Measurements from ENCODE around the gene FHDC1.

FHDC1 gene

GRCh38 chr4:152996111-152996571 is 60.0 kb downstream of the FHDC1 start:
- no peak overlapping the region for H3K4me2 ChIP-seq
- H3K4me1 ChIP-seq (ENCODE audit: low read depth, poor library complexity, severe bottlenecking) = no peaks in the 10 kb centered on the region

GRCh38 chr4:152996672-152997071 is 60.5 kb downstream of the FHDC1 start:
- TF ChIP-seq CTCF (conservative IDR thresholded peaks at IDR 0.05; ENCODE audit: low read depth, low read length) = no peak
- Histone ChIP-seq H3K79me2 (ENCODE audit: insufficient read depth, low read depth) (no peaks in the 10 kb centered on the region), H3K9ac (no peak overlapping the region), H4K20me1 (ENCODE audit: insufficient read depth) (no peaks in the 10 kb centered on the region), H3K4me2 (no peak overlapping the region), H3K36me3 (ENCODE audit: insufficient read depth) (no peaks in the 10 kb centered on the region), H3K27ac (no peak overlapping the region), H3K4me1 (ENCODE audit: low read depth, poor library complexity, severe bottlenecking) (no peaks in the 10 kb centered on the region), H2AFZ (ENCODE audit: low read depth) (no peak overlapping the region), H3K27me3 (ENCODE audit: insufficient read depth, low read depth) (no peaks in the 10 kb centered on the region), H3K4me3 (IDR thresholded peaks at IDR 0.05; ENCODE audit: insufficient read depth, low read depth, low read length) (no peak overlapping the region)

More at GRCh38 chr4:152996111-152996571, 60.0 kb downstream of the FHDC1 start:
- no peak overlapping the region for H3K27ac ChIP-seq
- H3K4me3 ChIP-seq (IDR thresholded peaks at IDR 0.05; ENCODE audit: insufficient read depth, low read depth, low read length) = no peak overlapping the region
- TF ChIP-seq CTCF (conservative IDR thresholded peaks at IDR 0.05; ENCODE audit: low read depth, low read length) = no peak
- H4K20me1 ChIP-seq (ENCODE audit: insufficient read depth) = no peaks in the 10 kb centered on the region
- H2AFZ ChIP-seq (ENCODE audit: low read depth) = no peak overlapping the region
- H3K79me2 ChIP-seq (ENCODE audit: insufficient read depth, low read depth) = no peaks in the 10 kb centered on the region
- no peak overlapping the region for H3K9ac ChIP-seq
- no peaks in the 10 kb centered on the region for H3K36me3 ChIP-seq (ENCODE audit: insufficient read depth)
- H3K27me3 ChIP-seq (ENCODE audit: insufficient read depth, low read depth) = no peaks in the 10 kb centered on the region

- Histone ChIP-seq H3K79me2 (ENCODE audit: insufficient read depth, low read depth) (no peaks in the 10 kb centered on the region), H3K27me3 (ENCODE audit: insufficient read depth, low read depth) (no peaks in the 10 kb centered on the region), H3K36me3 (ENCODE audit: insufficient read depth) (no peaks in the 10 kb centered on the region), H4K20me1 (ENCODE audit: insufficient read depth) (no peaks in the 10 kb centered on the region), H3K27ac (no peak overlapping the region), H3K4me3 (IDR thresholded peaks at IDR 0.05; ENCODE audit: insufficient read depth, low read depth, low read length) (no peak overlapping the region), H3K4me2 (no peak overlapping the region), H3K4me1 (ENCODE audit: low read depth, poor library complexity, severe bottlenecking) (no peaks in the 10 kb centered on the region), H2AFZ (ENCODE audit: low read depth) (no peak overlapping the region), H3K9ac (no peak overlapping the region)
- no peak for TF ChIP-seq CTCF (conservative IDR thresholded peaks at IDR 0.05; ENCODE audit: low read depth, low read length)
Measured at GRCh38 chr4:152997288-152997687, 61.2 kb downstream of the FHDC1 start.

GRCh38 chr4:152997771-152998487 is 61.8 kb downstream of the FHDC1 start:
- H3K36me3 ChIP-seq (ENCODE audit: insufficient read depth) = no peaks in the 10 kb centered on the region
- H2AFZ ChIP-seq (ENCODE audit: low read depth) = no peak overlapping the region
- H3K4me3 ChIP-seq (IDR thresholded peaks at IDR 0.05; ENCODE audit: insufficient read depth, low read depth, low read length) = no peak overlapping the region
- no peak overlapping the region for H3K4me2 ChIP-seq
- no peak for TF ChIP-seq CTCF (conservative IDR thresholded peaks at IDR 0.05; ENCODE audit: low read depth, low read length)
- H3K4me1 ChIP-seq (ENCODE audit: low read depth, poor library complexity, severe bottlenecking) = no peaks in the 10 kb centered on the region
- no peaks in the 10 kb centered on the region for H3K79me2 ChIP-seq (ENCODE audit: insufficient read depth, low read depth)
- H4K20me1 ChIP-seq (ENCODE audit: insufficient read depth) = no peaks in the 10 kb centered on the region
- H3K9ac ChIP-seq = no peak overlapping the region
- H3K27ac ChIP-seq = no peak overlapping the region
- H3K27me3 ChIP-seq (ENCODE audit: insufficient read depth, low read depth) = no peaks in the 10 kb centered on the region
